Osteocyte (in vitro differentiated cells): ENCODE measurements around the gene SIRPB2. TPM values are rescaled to one million over a fixed set of nuclear protein-coding genes. Genes with fewer than 3 reads are reported as not detected.
A peak's percentile ranks its signal among the peaks of the same experiment; 100 is the strongest.

Source experiments
- DNase-seq: peaks from one replicate; pipeline ENCODE4 v3.0.0; 2021; ENCODE audit warnings: mixed read lengths; ENCODE audit not compliant: unreplicated experiment; ENCODE audit errors: extremely low spot score
- H3K27ac Mint-ChIP-seq: one replicate; pipeline ENCODE4 v1.8.0; 2021; ENCODE audit warnings: mild to moderate bottlenecking, mixed read lengths; ENCODE audit not compliant: unreplicated experiment
- H3K27me3 Mint-ChIP-seq: one replicate; pipeline ENCODE4 v1.8.0; 2021; ENCODE audit warnings: mixed read lengths; ENCODE audit not compliant: unreplicated experiment
- H3K36me3 Mint-ChIP-seq: one replicate; pipeline ENCODE4 v1.8.0; 2021; ENCODE audit warnings: mixed read lengths; ENCODE audit not compliant: unreplicated experiment
- H3K4me1 Mint-ChIP-seq: one replicate; pipeline ENCODE4 v1.8.0; 2021; ENCODE audit warnings: mixed read lengths; ENCODE audit not compliant: unreplicated experiment
- H3K4me3 Mint-ChIP-seq: one replicate; pipeline ENCODE4 v1.8.0; 2021; ENCODE audit warnings: mild to moderate bottlenecking, moderate library complexity, mixed read lengths; ENCODE audit not compliant: unreplicated experiment
- H3K9me3 Mint-ChIP-seq: one replicate; pipeline ENCODE4 v1.8.0; 2021; ENCODE audit warnings: mixed read lengths; ENCODE audit not compliant: unreplicated experiment
- CTCF ChIP-seq: fragments of 200-600 bp; sonication (generic); IDR thresholded peaks from 2 replicates; pipeline ENCODE4 v1.5.0; 2021; ENCODE audit warnings: antibody characterized with exemption, mild to moderate bottlenecking, moderate library complexity
- total RNA-seq: library from RNA; stranded (reverse); gene quantifications from 2 replicates; pipeline ENCODE4 v1.2.1, GENCODE V29; 2021

The SIRPB2 gene
- total RNA-seq, 1 donor from 2014 or later = not detected

GRCh38 chr20:1441133-1441532 is 50.1 kb downstream of the SIRPB2 start:
- no peak for TF ChIP-seq CTCF
- no peaks in the 10 kb centered on the region for H3K9me3 Mint-ChIP-seq
- no peak overlapping the region for H3K4me3 Mint-ChIP-seq
- no peak overlapping the region for H3K27ac Mint-ChIP-seq
- DNase-seq = no peak
- H3K36me3 Mint-ChIP-seq = peaks cover 28% of the 10 kb centered on the region
- no peaks in the 10 kb centered on the region for H3K27me3 Mint-ChIP-seq
- no peaks in the 10 kb centered on the region for H3K4me1 Mint-ChIP-seq

DNA sequence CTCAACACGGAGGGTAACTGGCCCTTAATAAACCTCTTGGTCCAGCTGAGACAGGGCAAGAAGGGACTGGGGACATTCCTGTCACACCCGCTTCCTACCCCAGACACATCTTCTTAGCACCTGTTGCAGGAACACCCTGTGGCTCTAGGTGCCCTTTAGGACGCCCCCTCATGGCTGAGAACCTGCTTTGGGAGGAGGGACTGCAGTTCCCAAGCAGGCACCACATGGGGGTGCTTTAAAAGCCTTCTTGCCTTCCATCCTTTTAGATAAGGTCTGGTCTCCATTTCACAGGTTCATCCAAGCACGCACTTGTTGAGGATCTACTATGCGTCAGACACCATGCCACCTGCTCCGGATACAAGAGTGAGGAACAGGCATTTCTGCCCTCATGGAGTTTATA is 51.2 kb downstream of the SIRPB2 start:
- H3K9me3 Mint-ChIP-seq = no peaks in the 10 kb centered on the region
- DNase-seq = no peak
- peaks cover 17% of the 10 kb centered on the region for H3K36me3 Mint-ChIP-seq
- H3K27me3 Mint-ChIP-seq = no peaks in the 10 kb centered on the region
- peaks cover 1% of the 10 kb centered on the region for H3K4me1 Mint-ChIP-seq
- no peak overlapping the region for H3K27ac Mint-ChIP-seq
- TF ChIP-seq CTCF = no peak
- no peak overlapping the region for H3K4me3 Mint-ChIP-seq

DNA sequence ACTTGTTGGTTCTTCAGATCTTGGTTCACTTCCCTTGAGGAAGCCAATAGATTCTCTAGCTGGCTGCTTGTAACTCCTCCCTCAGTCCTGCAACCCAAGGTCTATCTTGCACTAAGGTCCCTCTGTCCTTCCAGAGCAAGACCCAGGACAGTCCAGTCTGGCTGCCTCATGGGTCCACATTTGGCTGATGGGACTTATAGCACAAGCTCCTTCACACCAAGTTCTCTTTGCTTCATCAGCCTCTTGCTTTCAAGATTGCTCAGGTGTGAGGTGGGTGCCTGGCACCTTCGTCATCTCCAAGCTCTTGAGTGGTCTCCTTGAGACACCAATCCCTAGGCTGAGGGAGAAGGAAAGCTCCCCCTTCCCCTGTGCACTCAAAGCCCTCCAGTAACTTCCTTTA is 52.9 kb downstream of the SIRPB2 start:
- Mint-ChIP-seq H3K27ac (no peak overlapping the region), H3K4me3 (no peak overlapping the region), H3K27me3 (no peaks in the 10 kb centered on the region), H3K9me3 (no peaks in the 10 kb centered on the region), H3K4me1 (peaks cover 4% of the 10 kb centered on the region), H3K36me3 (peaks cover 6% of the 10 kb centered on the region)
- TF ChIP-seq CTCF = no peak
- DNase-seq = no peak

DNA sequence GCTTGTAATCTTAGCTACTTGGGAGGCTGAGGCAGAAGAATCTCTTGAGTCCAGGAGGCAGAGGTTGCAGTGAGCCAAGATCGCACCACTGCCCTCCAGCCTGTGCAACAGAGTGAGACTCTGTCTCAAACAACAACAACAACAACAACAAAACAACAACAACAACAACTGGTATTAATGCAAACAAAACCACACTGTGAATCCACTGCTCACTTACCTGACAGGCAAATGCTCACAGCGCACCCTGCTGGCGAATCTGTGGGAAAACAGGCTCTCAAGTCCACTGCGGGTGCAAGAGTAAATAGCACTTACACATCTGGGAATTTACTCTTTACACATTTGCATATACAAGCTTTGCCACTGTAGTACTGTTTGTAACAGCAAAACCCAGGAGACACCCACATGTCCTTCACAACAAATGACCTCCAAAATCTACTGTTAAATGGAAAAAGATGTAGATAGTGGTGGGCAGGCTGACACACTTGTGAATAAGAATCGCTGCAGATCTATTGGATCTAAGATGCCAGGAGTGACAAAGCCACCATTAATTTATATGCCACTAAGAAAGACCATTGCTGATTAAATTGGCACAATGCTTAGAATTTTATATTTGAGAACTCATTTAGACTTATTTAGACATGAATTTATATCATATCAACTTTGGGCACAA is 53.9 kb downstream of the SIRPB2 start:
- H3K9me3 Mint-ChIP-seq = no peaks in the 10 kb centered on the region
- no peak overlapping the region for H3K27ac Mint-ChIP-seq
- H3K4me1 Mint-ChIP-seq = peaks cover 4% of the 10 kb centered on the region
- no peak overlapping the region for H3K4me3 Mint-ChIP-seq
- peak; percentile 82 for TF ChIP-seq CTCF
- H3K27me3 Mint-ChIP-seq = no peaks in the 10 kb centered on the region
- H3K36me3 Mint-ChIP-seq = no peaks in the 10 kb centered on the region
- no peak for DNase-seq

DNA sequence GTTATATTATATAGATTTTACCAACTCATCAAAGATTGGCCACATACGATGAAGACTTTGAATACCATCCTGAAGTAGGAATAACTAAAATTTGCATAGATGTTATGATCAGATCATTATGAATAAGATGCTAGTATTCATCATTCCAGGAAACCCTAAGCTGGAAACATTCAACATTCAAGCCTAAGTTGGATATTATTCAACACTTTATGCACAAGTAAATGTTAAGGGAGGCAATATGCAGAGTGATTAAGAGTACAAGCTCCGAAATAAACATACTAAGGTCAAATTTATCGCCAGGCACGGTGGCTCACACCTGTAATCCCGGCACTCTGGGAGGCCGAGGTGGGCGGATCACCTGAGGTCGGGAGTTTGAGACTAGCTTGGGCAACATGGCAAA is 55.0 kb downstream of the SIRPB2 start:
- Mint-ChIP-seq H3K4me3 (no peak overlapping the region), H3K9me3 (no peaks in the 10 kb centered on the region), H3K4me1 (peaks cover 4% of the 10 kb centered on the region), H3K36me3 (no peaks in the 10 kb centered on the region), H3K27me3 (peaks cover 8% of the 10 kb centered on the region), H3K27ac (no peak overlapping the region)
- DNase-seq = no peak
- no peak for TF ChIP-seq CTCF
